K562 (cell line): Measurements from ENCODE around the gene EMC9. TPM values are rescaled to one million over a fixed set of nuclear protein-coding genes. Genes with fewer than 3 reads are reported as not detected.

ENCODE experiments used
- GABPB1 ChIP-seq: sonication (generic); formaldehyde crosslinking; IDR thresholded peaks from 2 replicates; pipeline ENCODE4 v1.8.0; 2022; ENCODE audit warnings: mild to moderate bottlenecking, missing genetic modification reagents
- POLR3G ChIP-seq: IDR thresholded peaks from 2 replicates; pipeline ENCODE4 v1.6.1; 2011; ENCODE audit not compliant: insufficient read length, insufficient replicate concordance; ENCODE audit errors: extremely low read depth
- PTBP1 ChIP-seq: fragments of 200-400 bp; formaldehyde crosslinking; IDR thresholded peaks from 2 replicates; pipeline ENCODE4 v1.6.1; 2017; ENCODE audit warnings: low read depth, low read length
- RBM22 ChIP-seq: fragments of 200-400 bp; formaldehyde crosslinking; IDR thresholded peaks from 2 replicates; pipeline ENCODE4 v1.6.1; 2018; ENCODE audit warnings: low read length, low read depth; ENCODE audit not compliant: poor library complexity, severe bottlenecking
- ZNF224 ChIP-seq: sonication (generic); formaldehyde crosslinking; IDR thresholded peaks from 2 replicates; pipeline ENCODE4 v1.8.0; 2022; ENCODE audit warnings: mild to moderate bottlenecking, missing genetic modification reagents
- ZNF586 ChIP-seq: fragments of 450-650 bp; formaldehyde crosslinking; conservative IDR thresholded peaks from 2 replicates; pipeline ENCODE4 v1.4.0; 2020; ENCODE audit warnings: mild to moderate bottlenecking, moderate library complexity
- ZNF696 ChIP-seq: fragments of 250-450 bp; sonication (Bioruptor Pico); conservative IDR thresholded peaks from 2 replicates; pipeline ENCODE4 v1.4.0; 2020; ENCODE audit warnings: mild to moderate bottlenecking, moderate library complexity
- polyA plus RNA-seq, 8 experiments: library from polyadenylated mRNA; depleted of rRNA in 4 of 8; stranded (reverse) in 5 of 8; unstranded in 3 of 8; fragments of >200 nt; fragmentation: Nextera tagmentation in 2 of 8; fragmentation: Illumina TruSeq in 1 of 8; extraction: Ambion mirVana in 2 of 8; extraction: Trizol in 1 of 8; gene quantifications; 2 replicates each; pipeline versions ENCODE4 v1.2.1 to v1.2.3, GENCODE V29; 2011 to 2014; ENCODE audit warnings: inconsistent platforms in 1 of 8, missing spikeins in 1 of 8
- total RNA-seq, 7 experiments: library from RNA; depleted of rRNA in 6 of 7; stranded (reverse); fragments of >200 nt in 6 of 7; fragmentation: Illumina TruSeq in 2 of 7; extraction: Trizol in 2 of 7; gene quantifications; 2 replicates each; pipeline versions ENCODE4 v1.2.1 to v1.2.3, GENCODE V29; 2011 to 2021; ENCODE audit warnings: low replicate concordance in 1 of 7
- TF ChIP-seq, protein P1 (sequence below): fragments of 450-650 bp; IDR thresholded peaks from 2 replicates; pipeline ENCODE4 v1.6.1; 2018; ENCODE audit not compliant: partially characterized antibody
- TF ChIP-seq, protein P2 (sequence below): fragments of 450-650 bp; IDR thresholded peaks from 2 replicates; pipeline ENCODE4 v1.6.1; 2016; ENCODE audit warnings: low read depth

EMC9 gene
- total and polyA plus RNA-seq, 9 of the 15 experiments (the other 6 are each of a cell fraction or from before 2014, with no cell fraction given) = 3.1 to 13.2 (median 7.8) TPM

DNA sequence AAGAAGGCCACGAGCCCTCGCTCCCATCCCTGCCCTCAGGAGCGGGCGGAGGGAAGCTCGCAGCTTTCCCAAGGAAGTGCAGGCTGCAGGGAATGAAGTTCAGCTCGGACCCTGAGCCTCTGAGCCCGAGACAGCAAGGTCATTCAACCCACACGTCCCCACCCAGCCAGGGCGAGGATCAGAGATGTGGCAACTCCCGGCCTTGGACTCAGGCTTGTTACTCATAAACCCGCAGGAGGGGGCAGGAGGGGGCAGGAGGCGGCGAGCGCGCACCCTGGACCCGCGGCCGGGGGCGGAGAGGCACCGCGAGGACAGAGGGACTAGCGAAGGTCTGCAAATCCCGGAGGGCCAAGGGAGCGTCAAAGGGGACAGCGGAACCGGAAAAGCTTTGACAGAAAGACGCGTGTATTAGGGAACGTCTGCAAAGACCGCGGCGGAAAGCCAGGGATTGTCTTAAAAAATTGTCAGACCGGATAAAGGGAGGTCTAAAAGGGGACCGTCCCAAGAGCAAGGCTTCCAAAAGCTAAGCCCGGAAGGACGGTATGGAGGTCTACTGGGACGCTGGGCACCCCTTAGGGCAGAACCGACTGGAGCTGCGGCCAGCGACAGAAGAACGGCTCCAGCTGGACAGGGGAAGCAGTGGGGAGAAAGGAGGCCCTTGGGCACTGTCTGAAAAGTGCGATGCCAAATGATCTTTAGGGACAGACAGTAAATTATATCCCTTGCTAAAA, 27.4 kb downstream of the EMC9 start (continued):
- TF ChIP-seq, protein P1, sequence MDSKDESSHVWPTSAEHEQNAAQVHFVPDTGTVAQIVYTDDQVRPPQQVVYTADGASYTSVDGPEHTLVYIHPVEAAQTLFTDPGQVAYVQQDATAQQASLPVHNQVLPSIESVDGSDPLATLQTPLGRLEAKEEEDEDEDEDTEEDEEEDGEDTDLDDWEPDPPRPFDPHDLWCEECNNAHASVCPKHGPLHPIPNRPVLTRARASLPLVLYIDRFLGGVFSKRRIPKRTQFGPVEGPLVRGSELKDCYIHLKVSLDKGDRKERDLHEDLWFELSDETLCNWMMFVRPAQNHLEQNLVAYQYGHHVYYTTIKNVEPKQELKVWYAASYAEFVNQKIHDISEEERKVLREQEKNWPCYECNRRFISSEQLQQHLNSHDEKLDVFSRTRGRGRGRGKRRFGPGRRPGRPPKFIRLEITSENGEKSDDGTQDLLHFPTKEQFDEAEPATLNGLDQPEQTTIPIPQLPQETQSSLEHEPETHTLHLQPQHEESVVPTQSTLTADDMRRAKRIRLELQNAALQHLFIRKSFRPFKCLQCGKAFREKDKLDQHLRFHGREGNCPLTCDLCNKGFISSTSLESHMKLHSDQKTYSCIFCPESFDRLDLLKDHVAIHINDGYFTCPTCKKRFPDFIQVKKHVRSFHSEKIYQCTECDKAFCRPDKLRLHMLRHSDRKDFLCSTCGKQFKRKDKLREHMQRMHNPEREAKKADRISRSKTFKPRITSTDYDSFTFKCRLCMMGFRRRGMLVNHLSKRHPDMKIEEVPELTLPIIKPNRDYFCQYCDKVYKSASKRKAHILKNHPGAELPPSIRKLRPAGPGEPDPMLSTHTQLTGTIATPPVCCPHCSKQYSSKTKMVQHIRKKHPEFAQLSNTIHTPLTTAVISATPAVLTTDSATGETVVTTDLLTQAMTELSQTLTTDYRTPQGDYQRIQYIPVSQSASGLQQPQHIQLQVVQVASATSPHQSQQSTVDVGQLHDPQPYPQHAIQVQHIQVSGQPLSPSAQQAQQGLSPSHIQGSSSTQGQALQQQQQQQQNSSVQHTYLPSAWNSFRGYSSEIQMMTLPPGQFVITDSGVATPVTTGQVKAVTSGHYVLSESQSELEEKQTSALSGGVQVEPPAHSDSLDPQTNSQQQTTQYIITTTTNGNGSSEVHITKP = no peak
- TF ChIP-seq ZNF696 (CRISPR knock-in tag) = no peak
- TF ChIP-seq GABPB1 (CRISPR knock-in tag) = peak; percentile 70; the same call in 1 of the 2 replicates
- TF ChIP-seq, protein P2, sequence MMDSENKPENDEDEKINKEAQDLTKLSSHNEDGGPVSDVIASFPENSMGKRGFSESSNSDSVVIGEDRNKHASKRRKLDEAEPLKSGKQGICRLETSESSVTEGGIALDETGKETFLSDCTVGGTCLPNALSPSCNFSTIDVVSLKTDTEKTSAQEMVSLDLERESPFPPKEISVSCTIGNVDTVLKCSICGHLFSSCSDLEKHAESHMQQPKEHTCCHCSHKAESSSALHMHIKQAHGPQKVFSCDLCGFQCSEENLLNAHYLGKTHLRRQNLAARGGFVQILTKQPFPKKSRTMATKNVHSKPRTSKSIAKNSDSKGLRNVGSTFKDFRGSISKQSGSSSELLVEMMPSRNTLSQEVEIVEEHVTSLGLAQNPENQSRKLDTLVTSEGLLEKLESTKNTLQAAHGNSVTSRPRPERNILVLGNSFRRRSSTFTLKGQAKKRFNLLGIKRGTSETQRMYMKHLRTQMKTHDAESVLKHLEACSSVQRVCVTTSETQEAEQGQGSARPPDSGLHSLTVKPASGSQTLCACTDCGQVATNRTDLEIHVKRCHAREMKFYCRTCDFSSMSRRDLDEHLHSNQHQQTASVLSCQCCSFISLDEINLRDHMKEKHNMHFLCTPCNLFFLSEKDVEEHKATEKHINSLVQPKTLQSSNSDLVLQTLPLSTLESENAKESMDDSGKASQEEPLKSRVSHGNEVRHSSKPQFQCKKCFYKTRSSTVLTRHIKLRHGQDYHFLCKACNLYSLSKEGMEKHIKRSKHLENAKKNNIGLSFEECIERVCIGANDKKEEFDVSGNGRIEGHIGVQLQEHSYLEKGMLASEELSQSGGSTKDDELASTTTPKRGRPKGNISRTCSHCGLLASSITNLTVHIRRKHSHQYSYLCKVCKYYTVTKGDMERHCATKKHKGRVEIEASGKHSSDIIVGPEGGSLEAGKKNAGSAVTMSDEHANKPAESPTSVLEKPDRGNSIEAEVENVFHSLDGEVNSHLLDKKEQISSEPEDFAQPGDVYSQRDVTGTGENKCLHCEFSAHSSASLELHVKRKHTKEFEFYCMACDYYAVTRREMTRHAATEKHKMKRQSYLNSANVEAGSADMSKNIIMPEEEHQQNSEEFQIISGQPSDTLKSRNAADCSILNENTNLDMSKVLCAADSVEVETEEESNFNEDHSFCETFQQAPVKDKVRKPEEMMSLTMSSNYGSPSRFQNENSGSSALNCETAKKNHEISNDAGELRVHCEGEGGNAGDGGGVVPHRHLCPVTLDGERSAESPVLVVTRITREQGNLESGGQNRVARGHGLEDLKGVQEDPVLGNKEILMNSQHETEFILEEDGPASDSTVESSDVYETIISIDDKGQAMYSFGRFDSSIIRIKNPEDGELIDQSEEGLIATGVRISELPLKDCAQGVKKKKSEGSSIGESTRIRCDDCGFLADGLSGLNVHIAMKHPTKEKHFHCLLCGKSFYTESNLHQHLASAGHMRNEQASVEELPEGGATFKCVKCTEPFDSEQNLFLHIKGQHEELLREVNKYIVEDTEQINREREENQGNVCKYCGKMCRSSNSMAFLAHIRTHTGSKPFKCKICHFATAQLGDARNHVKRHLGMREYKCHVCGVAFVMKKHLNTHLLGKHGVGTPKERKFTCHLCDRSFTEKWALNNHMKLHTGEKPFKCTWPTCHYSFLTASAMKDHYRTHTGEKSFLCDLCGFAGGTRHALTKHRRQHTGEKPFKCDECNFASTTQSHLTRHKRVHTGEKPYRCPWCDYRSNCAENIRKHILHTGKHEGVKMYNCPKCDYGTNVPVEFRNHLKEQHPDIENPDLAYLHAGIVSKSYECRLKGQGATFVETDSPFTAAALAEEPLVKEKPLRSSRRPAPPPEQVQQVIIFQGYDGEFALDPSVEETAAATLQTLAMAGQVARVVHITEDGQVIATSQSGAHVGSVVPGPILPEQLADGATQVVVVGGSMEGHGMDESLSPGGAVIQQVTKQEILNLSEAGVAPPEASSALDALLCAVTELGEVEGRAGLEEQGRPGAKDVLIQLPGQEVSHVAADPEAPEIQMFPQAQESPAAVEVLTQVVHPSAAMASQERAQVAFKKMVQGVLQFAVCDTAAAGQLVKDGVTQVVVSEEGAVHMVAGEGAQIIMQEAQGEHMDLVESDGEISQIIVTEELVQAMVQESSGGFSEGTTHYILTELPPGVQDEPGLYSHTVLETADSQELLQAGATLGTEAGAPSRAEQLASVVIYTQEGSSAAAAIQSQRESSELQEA = no peak
- TF ChIP-seq POLR3G = no peak
- no peak for TF ChIP-seq PTBP1
- no peak for TF ChIP-seq ZNF586
- no peak for TF ChIP-seq RBM22
- TF ChIP-seq ZNF224 (CRISPR knock-in tag) = no peak
